ENCODE data around the gene SPATA46.
"Not testable (repeated sequence)": the region's sequence is repeated elsewhere in the genome, so short reads cannot be mapped to it uniquely, and the experiment has no call there.

The SPATA46 gene

GRCh38 chr1:162373072-162373427 is 3.6 kb downstream of the SPATA46 start:
- no peak for DNase-seq

DNA sequence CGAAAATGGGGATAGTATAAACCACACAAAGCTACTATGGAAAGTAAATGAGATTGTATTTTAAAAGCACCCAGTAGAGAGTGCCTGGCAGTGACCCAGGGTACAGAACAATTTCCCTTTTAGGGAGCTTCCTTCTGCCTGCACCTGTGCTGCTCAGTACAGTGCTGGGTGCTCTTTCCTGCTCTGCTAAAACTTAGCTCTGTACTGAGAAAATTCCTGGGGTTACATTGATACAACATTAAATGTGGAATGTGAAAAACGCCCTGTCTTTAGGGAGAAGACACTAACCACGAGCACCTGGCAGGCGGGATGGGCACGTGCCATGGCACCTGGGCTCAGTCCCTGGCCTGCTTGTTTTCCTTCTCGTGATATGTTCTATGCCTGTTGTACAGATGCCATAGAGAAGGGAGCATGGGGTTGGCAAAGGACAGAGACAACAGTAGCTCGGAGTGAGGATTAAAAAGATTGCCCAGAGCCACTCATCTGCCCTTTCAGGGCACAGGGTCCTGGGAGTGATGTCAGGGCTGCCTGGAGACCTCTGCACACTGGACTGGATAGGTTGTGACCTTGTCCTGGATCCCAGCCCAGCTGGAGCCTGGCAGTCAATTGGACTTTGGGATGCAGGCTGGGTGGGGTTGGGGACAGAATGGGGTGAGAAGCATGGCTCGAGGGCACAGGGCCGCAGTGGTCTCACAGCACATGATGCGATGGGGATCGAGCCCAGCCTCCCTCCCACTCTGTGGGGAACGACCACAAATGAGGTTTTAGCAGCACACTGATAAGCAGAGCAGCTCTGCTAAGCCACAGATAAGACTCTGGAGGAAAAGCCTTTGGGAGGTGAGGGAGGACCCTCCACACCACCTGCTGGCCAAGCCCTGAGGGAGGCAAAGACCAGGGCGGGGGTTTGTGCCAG is 4.2 kb downstream of the SPATA46 start:
- DNase-seq, result no peak

- DNase-seq, result no peak
Observed at GRCh38 chr1:162371611-162372010, 5.0 kb downstream of the SPATA46 start.

GRCh38 chr1:162370721-162371120 is 5.9 kb downstream of the SPATA46 start:
- DNase-seq, result no peak

- no peak for DNase-seq
Observed at GRCh38 chr1:162370161-162370560, 6.5 kb downstream of the SPATA46 start.

- DNase-seq, result no peak
Observed at GRCh38 chr1:162369571-162369970, 7.1 kb downstream of the SPATA46 start.

DNA sequence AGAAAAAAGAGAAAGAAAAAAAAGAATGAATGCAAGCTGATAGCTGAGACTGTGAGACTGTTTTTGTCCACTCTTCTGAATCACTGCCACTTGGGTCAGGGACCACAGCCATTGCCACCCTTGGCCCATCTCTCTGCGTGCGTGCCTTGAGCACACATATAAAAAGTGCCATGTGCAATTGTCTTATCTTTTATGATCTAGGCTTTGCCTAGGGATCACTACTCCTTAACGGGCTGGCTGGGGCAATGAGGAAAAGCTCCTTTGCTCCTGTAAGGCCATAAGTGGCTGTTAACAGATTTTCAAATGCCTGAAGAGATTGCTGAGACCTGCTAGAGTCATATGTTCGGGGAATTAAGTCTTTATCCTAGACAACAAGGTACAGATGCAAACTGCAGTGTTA is 8.2 kb downstream of the SPATA46 start:
- no peak for DNase-seq

GRCh38 chr1:162367772-162368171 is 8.9 kb downstream of the SPATA46 start:
- DNase-seq, result no peak

DNA sequence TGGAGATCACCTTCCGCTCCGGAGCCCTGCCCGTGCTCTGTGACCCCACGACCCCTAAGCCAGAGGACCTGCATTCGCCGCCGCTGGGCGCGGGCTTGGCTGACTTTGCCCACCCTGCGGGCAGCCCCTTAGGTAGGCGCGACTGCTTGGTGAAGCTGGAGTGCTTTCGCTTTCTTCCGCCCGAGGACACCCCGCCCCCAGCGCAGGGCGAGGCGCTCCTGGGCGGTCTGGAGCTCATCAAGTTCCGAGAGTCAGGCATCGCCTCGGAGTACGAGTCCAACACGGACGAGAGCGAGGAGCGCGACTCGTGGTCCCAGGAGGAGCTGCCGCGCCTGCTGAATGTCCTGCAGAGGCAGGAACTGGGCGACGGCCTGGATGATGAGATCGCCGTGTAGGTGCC is 9.6 kb downstream of the SPATA46 start:
- DNase-seq, result no peak

- DNase-seq, result no peak
Observed at GRCh38 chr1:162366671-162367070, 10.0 kb downstream of the SPATA46 start.

DNA sequence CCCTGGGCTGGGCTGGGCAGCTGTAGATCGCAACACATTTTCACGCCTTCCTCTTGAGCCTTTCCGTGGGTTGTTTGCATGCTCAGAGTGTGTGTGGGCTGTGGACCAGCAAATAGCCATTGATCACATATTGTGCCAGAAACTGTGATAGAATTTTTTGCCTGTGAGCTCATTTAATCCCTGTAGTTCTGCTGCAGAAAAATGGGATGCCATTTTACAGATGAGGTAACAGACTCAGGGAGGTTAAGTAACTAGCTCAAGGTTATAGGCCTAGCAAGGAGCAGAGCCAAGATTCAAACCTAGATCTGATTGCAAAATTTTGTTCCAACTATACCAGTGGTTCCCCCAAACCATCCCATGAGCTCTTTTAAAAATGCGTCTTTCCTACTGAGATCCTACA is 10.5 kb downstream of the SPATA46 start:
- no peak for DNase-seq

DNA sequence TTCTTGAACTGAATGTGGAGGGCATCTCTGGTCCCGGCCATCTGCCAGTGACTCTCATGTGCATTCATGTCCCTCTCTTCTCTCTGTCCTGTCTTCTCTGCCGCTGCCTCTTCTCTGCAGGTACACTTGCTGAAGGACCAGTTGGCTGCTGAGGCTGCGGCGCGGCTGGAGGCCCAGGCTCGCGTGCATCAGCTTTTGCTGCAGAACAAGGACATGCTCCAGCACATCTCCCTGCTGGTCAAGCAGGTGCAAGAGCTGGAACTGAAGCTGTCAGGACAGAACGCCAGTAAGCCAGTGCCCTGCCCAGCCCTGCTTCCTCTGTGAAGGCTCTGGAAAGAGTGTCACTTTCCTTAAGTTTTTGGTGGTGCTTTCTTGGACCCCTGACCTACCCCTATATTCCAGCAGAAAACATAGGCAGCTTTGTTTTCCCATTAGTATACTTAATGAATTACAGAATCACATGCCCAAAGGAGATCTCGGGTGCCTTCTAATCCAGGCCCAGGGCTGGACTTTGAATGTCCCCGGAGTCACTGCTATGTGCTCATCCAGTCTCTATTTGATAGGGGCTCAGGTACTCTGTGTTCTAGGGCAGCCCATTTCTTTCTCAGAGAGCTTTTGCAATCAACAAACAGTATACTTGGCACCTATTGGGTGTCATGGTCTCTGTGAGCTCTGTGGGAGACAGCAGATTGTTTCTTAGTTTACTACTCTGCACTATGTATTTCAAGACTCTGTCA is 11.2 kb downstream of the SPATA46 start:
- no peak for DNase-seq

DNA sequence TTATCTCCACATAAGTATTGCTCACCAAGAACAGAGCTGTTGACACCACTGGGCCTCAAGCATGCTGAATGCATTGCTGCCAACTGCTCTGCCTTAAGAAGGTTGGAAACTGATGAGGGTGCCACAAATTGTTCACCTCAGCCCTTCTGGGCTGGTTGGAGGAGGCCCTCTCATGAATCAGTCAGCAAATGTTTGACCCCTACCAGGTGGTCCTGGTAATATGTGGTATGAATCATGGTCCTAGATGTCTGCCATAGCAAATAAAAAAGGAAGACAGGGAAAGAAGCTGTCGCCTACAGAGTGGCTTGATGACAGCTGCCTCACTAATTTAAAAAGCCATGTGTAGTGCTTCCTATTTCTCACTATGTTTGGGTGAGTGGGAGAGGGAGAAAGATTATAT is 12.2 kb downstream of the SPATA46 start:
- DNase-seq, result no peak

GRCh38 chr1:162363823-162364222 is 12.8 kb downstream of the SPATA46 start:
- DNase-seq, result no peak

DNA sequence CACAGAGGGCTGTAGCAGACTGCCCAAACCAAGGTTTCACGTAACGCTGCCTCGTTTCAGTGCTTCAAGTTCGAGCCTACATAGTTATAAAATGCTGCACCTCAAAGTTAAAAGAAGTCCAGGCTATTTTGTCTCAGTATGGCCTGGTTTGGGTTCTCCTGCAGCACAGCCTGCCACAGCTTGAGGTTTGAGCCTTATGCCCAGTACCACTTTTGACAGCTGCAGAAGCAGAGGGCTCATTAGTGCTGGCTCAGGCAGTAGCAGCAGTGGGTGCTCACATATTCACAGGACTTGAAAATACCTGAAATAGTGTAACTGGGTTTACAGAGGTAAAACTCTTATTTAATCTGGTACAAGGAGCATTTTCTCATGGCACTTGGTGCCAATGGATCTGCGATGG is 15.3 kb downstream of the SPATA46 start:
- no peak for DNase-seq

- no peak for DNase-seq
Observed at GRCh38 chr1:162360874-162361260, 15.8 kb downstream of the SPATA46 start.

GRCh38 chr1:162360237-162360873 is 16.3 kb downstream of the SPATA46 start:
- DNase-seq, result no peak

DNA sequence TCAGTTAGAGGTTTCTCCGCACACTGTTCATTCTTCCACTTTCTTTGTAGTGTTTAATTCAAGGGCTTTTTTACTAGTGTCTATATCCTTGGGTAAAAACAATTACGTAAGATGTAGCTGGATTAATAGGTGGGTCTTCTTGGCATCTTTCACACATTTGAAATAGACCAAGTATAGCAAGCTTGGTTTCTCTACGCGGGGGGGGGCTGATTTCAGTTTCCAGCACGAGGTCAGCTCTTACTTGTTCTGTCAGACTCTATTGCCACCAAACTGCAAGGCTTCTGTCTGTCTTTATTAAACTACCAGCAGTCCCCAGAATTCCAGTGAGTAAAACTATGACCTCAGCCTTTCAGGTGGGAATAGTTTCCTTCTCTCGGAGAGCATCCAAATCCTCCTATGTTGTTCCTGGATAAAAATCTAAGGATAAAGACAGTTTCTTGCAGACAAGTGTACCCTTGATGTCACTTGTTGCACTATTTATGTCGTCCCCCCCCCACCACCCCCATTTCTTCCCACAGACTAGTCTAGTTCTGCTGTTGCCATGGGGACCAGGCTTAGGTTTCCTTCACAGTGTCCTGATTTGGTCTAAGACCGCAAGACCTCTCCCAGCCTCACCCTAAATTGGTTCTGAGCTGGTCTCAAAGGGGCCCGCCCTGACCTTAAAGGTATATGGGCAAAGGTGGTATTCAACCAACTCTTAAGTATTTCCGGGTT is 17.0 kb downstream of the SPATA46 start:
- DNase-seq, result no peak

DNA sequence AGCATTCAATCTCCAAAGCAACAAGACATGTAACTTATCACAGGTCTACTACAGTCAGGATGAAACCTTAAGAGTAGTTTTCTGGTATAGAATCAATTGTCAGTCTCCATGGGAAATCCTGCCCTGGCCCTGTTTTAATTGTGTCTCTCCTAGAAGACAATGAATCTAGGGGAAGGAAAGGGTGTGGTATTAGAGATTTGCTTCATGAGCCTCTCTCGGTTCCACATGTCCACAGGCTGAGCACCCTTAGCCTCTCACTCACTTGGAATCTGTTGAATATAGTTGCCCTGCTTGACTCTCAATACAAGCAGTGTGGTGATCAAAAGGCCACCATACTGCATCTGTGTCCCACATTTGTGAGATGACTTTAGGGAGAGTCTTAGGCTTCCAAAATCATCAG is 17.7 kb downstream of the SPATA46 start:
- no peak for DNase-seq

DNA sequence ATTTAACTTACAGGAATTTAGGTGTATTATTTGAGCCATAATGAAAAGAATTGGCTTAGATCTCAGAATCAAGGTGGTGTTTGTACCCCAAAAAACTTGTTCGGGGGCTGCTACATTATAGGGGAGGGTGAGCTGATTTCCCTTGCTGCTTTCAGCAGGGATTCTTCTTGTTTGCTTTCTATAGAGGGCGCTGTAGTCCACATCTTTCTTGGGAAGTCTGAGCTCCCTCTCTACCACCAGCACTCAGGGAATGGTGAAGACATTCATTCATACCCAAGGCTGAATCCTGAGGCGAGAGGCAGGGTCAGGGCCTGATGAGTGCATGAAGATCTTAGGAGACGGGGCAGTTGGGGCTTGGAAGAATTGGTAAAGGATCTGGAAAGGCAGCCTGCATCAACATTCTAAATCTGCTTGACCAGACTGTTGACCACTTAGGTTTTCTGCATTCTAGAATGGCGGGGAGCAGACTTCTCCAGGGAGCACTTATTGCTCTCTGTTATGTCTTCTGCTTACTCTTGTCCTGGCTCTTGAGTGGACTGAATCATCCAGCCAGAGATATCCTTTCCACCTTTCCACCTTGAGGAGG is 18.9 kb downstream of the SPATA46 start:
- peak; percentile 45 for DNase-seq

DNA sequence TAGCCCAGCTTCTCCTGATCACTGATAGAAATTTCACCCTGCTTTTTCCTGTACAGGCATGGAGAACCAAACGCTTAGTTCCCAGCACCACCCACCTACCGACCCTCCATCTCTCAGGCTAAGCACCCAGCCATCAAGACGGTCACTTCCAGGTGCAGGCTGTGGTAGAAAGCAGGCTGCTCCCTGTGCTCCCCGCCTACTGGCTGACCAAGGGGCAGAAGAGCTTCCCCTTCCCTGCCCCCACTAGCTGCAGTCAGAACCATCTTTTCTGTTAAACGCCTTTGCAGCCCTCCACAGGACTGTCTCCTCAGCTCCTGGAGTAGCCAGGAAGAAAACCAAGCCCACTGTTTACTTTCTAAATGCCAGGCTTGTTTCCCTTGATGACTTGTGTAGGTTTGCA is 23.0 kb downstream of the SPATA46 start:
- no peak for DNase-seq

DNA sequence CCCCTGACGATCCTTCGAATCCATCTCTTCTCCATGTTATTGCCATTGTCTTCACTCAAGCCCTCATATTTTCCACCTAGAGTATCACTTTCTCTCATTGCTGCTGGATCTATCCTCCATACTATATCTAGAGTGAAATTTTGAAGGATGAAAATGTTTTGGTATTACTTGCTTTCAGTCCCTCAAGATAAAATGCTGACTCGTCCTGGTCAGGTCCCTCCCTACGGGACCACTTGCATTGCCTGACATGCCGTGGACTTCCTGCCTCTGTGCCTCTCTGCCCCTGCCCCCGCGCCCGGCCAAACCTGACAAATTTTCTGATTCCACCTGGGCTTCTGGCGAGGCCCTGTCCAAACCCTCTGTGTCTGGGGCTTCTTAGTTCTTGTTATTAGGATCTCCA is 23.6 kb downstream of the SPATA46 start:
- no peak for DNase-seq

GRCh38 chr1:162351874-162352273 is 24.8 kb downstream of the SPATA46 start:
- not testable (repeated sequence) for DNase-seq
